Measurements from ENCODE around the gene PDZD7. TPM values are rescaled to one million over a fixed set of nuclear protein-coding genes. Genes with fewer than 3 reads are reported as not detected.
"Not testable (repeated sequence)": the region's sequence is repeated elsewhere in the genome, so short reads cannot be mapped to it uniquely, and the experiment has no call there.

PDZD7 gene
- total RNA-seq, 4 donors from 2014 or later, result under 0.01 to 1.3 (median 0.61) TPM; not detected in 1

- no peak overlapping the region for H3K27ac ChIP-seq
- H3K36me3 ChIP-seq, result no peaks in the 10 kb centered on the region
- H3K4me3 ChIP-seq, result no peak overlapping the region
- no peaks in the 10 kb centered on the region for H3K9me3 ChIP-seq
- TF ChIP-seq, protein P1, sequence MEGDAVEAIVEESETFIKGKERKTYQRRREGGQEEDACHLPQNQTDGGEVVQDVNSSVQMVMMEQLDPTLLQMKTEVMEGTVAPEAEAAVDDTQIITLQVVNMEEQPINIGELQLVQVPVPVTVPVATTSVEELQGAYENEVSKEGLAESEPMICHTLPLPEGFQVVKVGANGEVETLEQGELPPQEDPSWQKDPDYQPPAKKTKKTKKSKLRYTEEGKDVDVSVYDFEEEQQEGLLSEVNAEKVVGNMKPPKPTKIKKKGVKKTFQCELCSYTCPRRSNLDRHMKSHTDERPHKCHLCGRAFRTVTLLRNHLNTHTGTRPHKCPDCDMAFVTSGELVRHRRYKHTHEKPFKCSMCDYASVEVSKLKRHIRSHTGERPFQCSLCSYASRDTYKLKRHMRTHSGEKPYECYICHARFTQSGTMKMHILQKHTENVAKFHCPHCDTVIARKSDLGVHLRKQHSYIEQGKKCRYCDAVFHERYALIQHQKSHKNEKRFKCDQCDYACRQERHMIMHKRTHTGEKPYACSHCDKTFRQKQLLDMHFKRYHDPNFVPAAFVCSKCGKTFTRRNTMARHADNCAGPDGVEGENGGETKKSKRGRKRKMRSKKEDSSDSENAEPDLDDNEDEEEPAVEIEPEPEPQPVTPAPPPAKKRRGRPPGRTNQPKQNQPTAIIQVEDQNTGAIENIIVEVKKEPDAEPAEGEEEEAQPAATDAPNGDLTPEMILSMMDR (IDR thresholded peaks at IDR 0.05), result no peak
- no peak for TF ChIP-seq POLR2A (IDR thresholded peaks at IDR 0.05)
- no peaks in the 10 kb centered on the region for H3K4me1 ChIP-seq
- intact Hi-C loops (cut with DNase I; ENCODE audit: low total_unique reads), result no loop called here
- DNase-seq, result no peak
- no peaks in the 10 kb centered on the region for H3K27me3 ChIP-seq
Measured at GRCh38 chr10:100976906-100977305, 54.0 kb downstream of the PDZD7 start.

- H3K9me3 ChIP-seq; H3K27ac ChIP-seq; DNase-seq; H3K36me3 ChIP-seq; intact Hi-C loops (cut with DNase I; ENCODE audit: low total_unique reads); H3K27me3 ChIP-seq; H3K4me3 ChIP-seq; H3K4me1 ChIP-seq: not testable (repeated sequence)
Measured at GRCh38 chr10:100975397-100975796, 55.5 kb downstream of the PDZD7 start.

DNA sequence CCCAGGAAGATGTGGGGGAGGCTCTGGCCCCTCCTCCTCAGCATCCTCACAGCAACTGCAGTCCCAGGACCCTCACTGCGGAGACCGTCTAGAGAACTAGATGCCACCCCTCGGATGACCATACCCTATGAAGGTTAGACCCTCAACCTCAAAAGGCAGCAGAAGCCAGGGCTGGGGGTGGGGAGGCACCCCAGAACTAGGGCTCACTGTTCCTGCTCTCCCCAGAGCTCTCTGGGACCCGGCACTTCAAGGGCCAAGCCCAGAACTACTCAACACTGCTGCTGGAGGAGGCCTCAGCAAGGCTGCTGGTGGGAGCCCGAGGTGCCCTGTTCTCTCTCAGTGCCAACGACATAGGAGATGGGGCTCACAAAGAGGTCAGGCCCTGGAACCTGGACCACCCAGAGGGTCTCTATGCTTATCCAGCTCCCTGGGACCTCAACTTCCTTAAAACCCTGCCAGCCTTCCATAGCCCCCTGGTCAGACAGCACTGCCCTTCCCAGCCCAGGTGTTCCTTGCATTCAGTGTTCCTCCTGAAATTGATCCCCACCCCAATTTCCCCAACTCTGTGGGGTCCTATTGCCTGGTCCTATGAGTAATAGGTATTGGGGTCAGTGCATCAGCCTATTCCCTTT is 57.9 kb downstream of the PDZD7 start:
- Histone ChIP-seq H3K27me3 (no peaks in the 10 kb centered on the region), H3K9me3 (no peaks in the 10 kb centered on the region), H3K27ac (no peak overlapping the region), H3K36me3 (no peaks in the 10 kb centered on the region), H3K4me3 (no peak overlapping the region), H3K4me1 (peaks cover 0 to 11% of the 10 kb centered on the region in 2 donors)
- DNase-seq, result no peak
- TF ChIP-seq, protein P1 (IDR thresholded peaks at IDR 0.05), result no peak
- TF ChIP-seq POLR2A (IDR thresholded peaks at IDR 0.05), result no peak
- intact Hi-C loops (cut with DNase I; ENCODE audit: low total_unique reads), result no loop called here

DNA sequence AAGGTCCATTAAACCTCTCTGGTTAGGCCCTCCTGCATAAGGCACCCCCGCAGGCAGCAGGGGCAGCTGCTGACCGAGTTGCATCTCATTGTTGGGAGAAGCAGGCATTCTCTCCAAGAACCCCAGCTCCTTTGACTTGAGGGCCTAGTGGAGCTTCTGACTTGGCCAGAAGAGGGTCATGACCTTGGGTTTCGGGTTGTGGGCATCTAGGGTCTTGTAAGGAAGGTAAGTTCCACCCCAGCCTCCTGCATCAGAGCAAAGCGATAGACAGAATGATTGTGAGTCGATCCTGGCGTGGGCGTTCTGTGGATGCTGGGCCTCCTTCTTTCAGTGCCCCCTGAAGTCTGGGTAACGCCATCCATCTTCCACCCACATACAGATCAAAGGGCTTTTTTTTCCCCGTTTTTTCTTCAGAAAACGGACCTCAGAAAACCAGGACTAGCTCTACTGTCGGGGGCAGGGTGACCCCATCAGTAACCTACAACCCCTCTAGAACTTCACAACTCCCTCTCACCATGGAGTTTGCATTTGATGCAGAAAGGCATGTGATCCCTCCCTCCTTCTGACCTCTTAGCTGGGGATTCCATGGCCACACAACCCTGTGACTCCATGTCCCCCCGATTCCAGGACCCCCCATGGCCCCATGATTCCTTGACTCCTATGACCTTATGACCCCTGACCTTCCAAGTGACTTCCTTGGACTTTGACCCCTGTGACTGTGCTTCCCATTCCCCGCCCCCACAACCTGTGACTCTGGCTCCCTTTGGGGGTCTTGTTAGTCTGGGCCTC is 58.6 kb downstream of the PDZD7 start:
- DNase-seq, result no peak
- no peak overlapping the region for H3K27ac ChIP-seq

DNA sequence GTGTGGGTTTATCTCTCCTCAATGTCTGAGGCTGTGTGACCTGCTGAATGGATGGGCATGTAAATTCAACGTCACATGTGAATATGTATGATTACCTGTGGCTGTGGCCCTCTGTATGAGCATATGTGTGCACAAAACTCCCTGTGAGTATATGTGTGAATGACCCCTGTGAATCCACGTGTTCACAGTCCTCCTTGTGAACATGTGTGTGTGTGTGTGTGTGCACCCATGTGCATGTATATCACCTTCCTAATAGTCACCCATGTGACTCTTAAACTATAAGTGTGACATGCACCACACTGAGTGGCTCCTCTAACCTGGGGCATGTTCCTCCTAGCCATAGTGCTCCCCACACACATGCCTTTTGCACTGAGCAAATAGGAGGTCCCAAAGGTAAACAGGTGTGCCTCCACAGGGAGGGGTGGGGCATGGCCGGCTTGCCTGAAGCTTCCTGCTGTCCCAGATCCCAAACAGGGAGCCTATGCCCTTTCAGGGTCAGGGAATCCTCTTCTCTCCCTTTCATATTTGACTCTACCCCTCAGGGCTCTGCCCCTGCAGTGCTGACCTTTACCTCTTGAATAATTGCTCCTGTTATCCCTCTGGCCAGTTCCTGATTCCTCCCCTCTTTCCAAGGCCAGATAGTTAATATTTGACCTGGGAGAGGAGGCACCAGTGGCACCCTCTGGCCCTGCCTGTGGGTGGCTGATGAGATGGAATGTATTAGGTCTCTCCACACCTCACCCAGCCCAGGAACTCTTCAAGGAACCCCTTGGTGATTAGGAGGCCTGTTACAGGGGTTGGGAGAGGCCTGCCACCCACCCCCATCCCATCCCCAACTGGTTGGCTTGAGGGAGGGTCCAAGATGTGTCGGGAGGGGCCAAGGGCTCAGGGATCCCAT is 59.8 kb downstream of the PDZD7 start:
- TF ChIP-seq, protein P1 (IDR thresholded peaks at IDR 0.05), result no peak
- no peak for TF ChIP-seq POLR2A (IDR thresholded peaks at IDR 0.05)
- Histone ChIP-seq H3K27me3 (no peaks in the 10 kb centered on the region), H3K4me1 (peaks cover 0 to 11% of the 10 kb centered on the region in 2 donors), H3K4me3 (no peak overlapping the region), H3K27ac (no peak overlapping the region), H3K36me3 (no peaks in the 10 kb centered on the region), H3K9me3 (no peaks in the 10 kb centered on the region)
- DNase-seq, result no peak
- intact Hi-C loops (cut with DNase I; ENCODE audit: low total_unique reads), result no loop called here

More for the DNA sequence above, 58.6 kb downstream of the PDZD7 start:
- Histone ChIP-seq H3K4me1 (peaks cover 0 to 11% of the 10 kb centered on the region in 2 donors), H3K27me3 (no peaks in the 10 kb centered on the region), H3K4me3 (no peak overlapping the region), H3K36me3 (no peaks in the 10 kb centered on the region), H3K9me3 (no peaks in the 10 kb centered on the region)
- intact Hi-C loops (cut with DNase I; ENCODE audit: low total_unique reads), result no loop called here
- TF ChIP-seq, protein P1 (IDR thresholded peaks at IDR 0.05), result no peak
- no peak for TF ChIP-seq POLR2A (IDR thresholded peaks at IDR 0.05)
